Ishikawa (cell line): ENCODE measurements around the gene SLC16A7.

ENCODE experiments used
- CEBPB ChIP-seq: IDR thresholded peaks from 2 replicates; pipeline ENCODE4 v1.6.1; 2012
- CREB1 ChIP-seq: IDR thresholded peaks from 2 replicates; pipeline ENCODE4 v1.6.1; 2012; ENCODE audit warnings: low read depth
- EGR1 ChIP-seq: IDR thresholded peaks from 2 replicates; pipeline ENCODE4 v1.6.1; 2012
- EP300 ChIP-seq: IDR thresholded peaks from 2 replicates; pipeline ENCODE4 v1.6.1; 2012; ENCODE audit warnings: borderline replicate concordance
- MAX ChIP-seq: IDR thresholded peaks from 2 replicates; pipeline ENCODE4 v1.6.1; 2012
- NFIC ChIP-seq: IDR thresholded peaks from 2 replicates; pipeline ENCODE4 v1.6.1; 2012
- RAD21 ChIP-seq: IDR thresholded peaks from 2 replicates; pipeline ENCODE4 v1.6.1; 2012; ENCODE audit warnings: low read depth
- REST ChIP-seq: IDR thresholded peaks from 2 replicates; pipeline ENCODE4 v1.6.1; 2012; ENCODE audit warnings: low read depth, mild to moderate bottlenecking
- TAF1 ChIP-seq: IDR thresholded peaks from 2 replicates; pipeline ENCODE4 v1.6.1; 2012; ENCODE audit warnings: low read depth, mild to moderate bottlenecking
- TCF12 ChIP-seq: IDR thresholded peaks from 2 replicates; pipeline ENCODE4 v1.6.1; 2012; ENCODE audit warnings: low read depth
- TEAD4 ChIP-seq: IDR thresholded peaks from 2 replicates; pipeline ENCODE4 v1.6.1; 2012
- USF1 ChIP-seq: IDR thresholded peaks from 2 replicates; pipeline ENCODE4 v1.6.1; 2012
- ZBTB7A ChIP-seq: IDR thresholded peaks from 2 replicates; pipeline ENCODE4 v1.6.1; 2012; ENCODE audit warnings: low read depth

GRCh38 chr12:59626382-59626781 lies 30.6 kb downstream of the SLC16A7 start:
- no peak for TF ChIP-seq REST
- TF ChIP-seq CEBPB: no peak
- no peak for TF ChIP-seq TAF1
- no peak for TF ChIP-seq ZBTB7A
- no peak for TF ChIP-seq EP300
- no peak for TF ChIP-seq MAX
- no peak for TF ChIP-seq RAD21
- no peak for TF ChIP-seq TEAD4
- TF ChIP-seq NFIC: no peak
- no peak for TF ChIP-seq TCF12
- no peak for TF ChIP-seq CREB1
- TF ChIP-seq USF1: no peak
- TF ChIP-seq EGR1: no peak
